Stimulated activated CD4-positive, alpha-beta T cell treated with anti-CD3 and anti-CD28 coated beads, Interleukin-4, amount 100 ng/mL, for 48 hours (primary cell): ENCODE results near the gene EIF4A3.

ENCODE experiments used
- DNase-seq, 2 donors: peaks; one replicate each; pipeline ENCODE4 v3.0.0-alpha.2; 2020; ENCODE audit warnings: low read depth in 2 of 2

The EIF4A3 gene

DNA sequence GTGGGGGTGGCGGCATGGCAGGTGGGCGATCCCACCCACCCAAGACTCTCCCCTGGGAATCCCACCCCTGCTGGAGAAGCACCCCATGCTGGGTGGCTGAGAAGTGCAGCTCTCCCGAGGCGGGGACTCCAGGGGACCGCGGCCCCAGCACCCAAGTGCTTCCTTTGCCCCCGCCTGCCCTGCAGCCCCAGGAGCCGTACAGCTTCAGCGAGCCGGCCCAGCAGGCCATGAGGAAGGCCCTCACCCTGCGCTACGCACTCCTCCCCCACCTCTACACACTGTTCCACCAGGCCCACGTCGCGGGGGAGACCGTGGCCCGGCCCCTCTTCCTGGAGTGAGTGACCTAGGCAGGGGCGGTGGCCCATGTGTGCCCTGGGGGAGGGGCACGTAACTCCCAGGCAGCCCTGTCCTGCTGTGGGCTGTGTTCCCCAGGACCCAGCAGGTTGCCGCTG is 33.9 kb downstream of the EIF4A3 start:
- no peak for DNase-seq

DNA sequence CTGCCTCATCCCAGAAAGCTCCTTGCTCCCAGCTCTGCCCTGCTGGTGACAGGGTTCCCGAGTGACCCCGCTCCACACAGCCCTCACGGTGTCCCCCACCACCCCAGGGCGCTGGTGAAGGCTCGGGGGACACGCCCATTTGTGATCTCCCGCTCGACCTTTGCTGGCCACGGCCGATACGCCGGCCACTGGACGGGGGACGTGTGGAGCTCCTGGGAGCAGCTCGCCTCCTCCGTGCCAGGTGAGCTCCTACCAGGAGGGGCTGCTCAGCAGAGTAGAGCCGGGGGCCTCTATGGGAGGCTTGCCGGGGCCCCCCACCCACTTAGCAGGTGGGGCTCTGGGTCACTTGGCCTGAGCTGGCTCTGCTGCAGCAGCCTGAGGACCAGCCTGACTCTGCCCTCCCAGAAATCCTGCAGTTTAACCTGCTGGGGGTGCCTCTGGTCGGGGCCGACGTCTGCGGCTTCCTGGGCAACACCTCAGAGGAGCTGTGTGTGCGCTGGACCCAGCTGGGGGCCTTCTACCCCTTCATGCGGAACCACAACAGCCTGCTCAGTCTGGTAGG is 34.4 kb downstream of the EIF4A3 start:
- no peak for DNase-seq

DNA sequence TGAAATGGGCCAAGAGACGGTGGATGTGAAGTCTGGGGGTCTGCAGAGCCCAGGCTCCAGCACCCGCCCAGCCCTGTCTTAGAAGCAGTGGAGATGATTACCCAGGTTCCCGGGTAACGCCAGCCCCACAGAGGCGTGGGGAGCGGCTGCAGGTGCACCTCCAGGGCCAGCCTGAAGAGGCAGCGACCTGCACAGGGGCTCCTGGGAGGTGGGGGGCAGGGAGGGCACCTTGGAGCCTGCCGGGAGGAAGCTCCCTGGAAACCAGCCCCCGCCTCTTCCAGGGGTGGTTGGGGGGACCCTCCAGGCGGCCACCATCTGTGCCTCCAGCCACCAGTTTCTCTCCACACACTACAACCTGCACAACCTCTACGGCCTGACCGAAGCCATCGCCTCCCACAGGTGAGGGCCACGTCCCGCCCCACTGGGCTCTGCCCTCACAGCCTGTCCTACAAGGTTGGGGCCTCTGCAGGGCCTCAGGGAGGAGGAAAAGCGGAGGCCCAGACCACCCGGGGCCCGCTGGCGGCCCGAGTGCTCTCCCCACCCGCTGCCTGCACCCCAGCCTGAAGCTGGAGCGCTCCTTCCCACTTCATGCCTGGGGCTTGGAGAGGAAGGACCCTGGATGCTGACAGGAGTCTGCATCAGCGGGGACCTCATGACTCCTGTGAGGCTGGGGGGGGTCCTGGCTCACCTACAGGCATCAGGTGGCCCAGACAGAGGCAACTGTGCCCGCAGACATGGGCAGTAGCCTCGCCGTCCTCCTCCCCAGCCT is 35.0 kb downstream of the EIF4A3 start:
- no peak for DNase-seq

DNA sequence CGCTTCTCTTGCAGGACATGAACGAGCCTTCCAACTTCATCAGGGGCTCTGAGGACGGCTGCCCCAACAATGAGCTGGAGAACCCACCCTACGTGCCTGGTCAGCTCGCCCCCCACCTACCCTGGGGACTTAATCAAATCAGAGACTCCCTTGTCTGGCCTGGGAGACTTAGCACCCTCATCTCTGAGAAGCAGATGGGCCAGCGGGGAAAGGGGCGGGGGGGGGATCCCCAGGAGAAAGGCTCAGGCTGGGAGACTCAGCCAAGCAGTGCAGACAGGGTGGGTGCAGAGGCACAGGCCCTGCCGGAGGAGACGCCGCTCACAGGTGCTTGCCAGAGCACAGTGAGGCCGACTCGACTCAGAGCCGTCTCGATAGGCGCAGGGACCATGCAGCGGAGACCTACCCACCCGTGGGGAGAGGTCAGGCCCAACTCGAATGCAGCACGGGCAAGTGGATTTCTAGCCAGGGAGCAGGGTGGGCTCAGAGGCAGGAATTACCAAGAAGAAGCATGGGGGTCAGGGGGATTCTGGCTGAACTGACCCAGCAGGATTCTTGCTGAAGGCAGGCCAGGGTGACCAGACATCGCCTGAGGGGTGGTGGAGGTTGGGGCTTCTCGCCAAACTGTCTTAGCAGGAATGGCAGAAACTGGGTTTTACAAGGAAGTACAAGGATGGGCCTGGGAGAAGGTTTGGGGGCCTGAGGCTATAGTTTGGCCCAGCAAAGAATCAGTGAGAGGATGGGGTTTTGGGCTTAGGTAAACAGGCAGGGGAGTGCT is 35.8 kb downstream of the EIF4A3 start:
- no peak for DNase-seq

DNA sequence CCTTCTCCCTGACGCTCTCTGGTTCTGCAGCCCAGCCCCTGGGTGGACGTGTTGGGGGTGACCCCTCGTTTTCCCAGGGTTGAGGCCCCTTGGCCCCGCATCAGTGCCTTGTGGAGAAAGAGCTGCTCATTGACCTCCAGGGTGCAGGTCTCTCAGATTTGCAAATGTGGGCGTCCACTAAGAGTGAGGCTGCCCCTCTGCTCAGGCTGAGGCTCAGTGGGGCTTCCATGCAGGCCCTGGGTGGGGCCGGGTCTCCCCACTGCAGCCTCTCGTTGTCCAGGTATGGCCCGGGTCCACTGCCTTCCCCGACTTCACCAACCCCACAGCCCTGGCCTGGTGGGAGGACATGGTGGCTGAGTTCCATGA is 36.5 kb downstream of the EIF4A3 start:
- DNase-seq: no peak

DNA sequence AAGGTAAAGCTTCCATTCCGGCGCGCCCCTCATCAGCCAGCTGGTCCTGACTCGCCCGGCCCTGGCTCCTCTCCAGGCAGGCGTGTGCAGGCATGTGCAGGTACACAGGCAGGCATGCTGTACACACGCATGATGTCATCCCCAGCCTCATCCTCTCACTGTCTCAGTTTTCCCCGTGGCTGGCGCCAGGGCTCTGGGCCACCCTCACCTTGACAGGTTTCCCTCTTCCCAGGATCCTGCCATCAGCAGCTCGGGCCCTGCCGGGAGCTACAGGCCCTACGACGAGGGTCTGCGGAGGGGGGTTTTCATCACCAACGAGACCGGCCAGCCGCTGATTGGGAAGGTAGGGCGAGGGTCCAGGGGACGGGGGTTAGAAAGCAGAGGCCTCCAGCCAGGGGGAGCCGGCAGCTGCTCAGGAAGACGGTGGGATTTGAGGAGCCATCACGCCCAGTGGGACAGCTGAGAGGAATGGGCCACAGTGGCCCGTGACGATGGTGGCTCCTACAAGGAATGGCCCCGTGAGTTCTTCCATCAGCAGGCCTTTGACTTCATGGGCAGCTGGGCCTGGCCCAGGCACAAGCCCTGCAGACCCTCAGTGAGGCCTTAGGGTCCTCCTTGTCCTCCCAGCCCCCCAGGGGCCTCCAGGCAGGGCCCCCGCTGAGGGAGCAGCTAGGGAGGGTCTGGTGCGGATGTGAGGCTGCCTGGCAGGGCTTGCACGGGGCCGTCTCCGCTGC is 37.0 kb downstream of the EIF4A3 start:
- DNase-seq: no peak

DNA sequence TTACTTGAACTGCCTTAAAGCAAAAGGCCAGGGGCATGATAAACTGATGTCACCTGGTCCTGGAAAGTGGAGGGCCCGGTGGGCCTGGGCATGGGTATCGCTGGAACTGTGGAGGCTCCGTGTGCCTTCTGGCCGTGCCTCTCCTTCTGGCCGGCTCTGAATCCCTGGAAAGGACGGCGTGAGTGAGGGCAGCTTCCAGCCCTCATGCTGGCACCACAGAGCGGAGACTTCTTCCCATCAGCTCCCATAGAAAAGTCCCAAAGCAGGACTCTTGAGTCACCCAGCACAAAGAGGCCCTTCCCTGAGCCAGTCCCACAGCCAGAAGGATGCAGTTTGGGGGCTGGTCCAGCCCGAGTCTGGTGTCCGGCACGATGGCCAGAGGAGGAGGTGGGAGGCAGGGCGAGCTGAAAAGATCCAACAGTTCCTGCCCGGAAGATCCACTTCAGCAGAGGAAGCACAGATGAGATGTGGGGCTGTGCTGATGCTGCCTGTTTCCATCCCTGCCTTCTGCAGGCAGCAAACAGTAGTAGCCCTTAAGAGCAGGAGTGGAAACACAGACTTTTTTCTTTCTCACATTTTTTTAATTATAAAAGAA is 37.8 kb downstream of the EIF4A3 start:
- no peak for DNase-seq

DNA sequence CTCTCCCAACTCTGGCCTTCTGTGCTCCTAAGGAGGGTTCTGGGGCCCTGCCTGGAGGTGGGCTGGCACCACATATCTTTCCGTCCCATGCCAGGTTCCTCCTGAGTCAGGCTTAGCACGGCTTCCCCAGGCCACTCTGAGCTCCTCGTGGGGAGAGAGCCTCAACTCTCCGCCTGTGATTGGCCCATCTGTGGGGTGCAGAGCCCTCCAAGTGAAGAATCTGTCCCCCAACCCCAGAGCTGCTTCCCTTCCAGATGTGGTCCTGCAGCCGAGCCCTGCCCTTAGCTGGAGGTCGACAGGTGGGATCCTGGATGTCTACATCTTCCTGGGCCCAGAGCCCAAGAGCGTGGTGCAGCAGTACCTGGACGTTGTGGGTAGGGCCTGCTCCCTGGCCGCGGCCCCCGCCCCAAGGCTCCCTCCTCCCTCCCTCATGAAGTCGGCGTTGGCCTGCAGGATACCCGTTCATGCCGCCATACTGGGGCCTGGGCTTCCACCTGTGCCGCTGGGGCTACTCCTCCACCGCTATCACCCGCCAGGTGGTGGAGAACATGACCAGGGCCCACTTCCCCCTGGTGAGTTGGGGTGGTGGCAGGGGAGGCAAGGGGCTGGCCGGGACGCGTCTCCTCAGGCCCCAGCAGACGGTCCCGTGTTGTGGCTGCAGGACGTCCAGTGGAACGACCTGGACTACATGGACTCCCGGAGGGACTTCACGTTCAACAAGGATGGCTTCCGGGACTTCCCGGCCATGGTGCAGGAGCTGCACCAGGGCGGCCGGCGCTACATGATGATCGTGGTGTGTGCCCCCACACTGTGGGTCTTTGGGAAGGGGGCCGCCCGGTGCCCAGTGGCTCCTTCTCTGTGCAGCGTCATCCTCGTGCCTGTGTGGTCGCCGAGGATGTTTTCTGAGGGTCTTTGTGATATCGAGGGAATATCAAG is 38.6 kb downstream of the EIF4A3 start:
- no peak for DNase-seq

DNA sequence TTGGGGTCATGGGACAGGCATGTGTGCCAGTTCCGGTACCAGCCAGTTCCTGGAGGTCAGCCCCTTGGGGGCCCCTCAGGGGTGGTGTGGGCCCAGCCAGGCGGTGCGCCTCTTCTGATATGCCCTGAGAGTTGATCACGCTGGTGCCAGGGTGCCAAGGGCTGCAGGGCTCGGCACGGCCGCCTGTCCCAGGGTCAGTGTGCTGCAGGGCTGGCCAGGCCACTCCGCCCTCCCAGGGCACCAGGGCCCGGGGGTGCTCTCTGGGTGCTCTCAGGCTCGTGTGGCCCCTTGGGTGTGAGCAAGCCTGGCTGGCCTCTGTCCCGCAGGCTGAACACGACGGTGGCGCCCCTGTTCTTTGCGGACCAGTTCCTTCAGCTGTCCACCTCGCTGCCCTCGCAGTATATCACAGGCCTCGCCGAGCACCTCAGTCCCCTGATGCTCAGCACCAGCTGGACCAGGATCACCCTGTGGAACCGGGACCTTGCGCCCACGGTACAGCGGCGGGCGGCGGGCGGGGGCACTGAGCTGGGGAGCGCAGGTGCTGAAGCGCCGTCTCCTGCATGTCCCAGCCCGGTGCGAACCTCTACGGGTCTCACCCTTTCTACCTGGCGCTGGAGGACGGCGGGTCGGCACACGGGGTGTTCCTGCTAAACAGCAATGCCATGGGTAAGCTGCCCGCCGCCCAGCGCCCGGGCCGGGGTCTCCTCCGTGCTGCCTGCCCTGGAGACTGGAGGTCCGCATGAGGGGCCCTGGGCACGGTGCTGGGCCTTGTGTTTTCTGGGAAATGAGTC is 39.5 kb downstream of the EIF4A3 start:
- DNase-seq: no peak

DNA sequence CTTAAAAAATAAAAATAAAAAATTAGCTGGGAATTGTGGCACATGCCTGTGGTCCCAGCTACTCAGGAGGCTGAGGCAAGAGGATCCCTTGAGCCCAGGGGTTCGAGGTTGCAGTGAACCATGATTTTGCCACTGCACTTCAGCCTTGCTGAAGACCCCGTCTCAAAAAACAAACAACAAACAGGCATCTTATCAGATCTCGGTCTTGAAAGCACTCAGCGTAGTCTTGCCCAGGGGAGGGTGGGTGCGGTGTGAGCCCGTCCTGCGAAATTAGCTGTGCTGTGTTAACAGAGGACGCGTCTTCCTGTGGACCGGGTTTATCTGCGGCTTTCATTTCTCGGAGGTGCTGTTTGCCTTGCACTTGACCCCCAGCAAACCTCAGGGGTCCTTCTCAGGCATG is 40.2 kb downstream of the EIF4A3 start:
- no peak for DNase-seq

DNA sequence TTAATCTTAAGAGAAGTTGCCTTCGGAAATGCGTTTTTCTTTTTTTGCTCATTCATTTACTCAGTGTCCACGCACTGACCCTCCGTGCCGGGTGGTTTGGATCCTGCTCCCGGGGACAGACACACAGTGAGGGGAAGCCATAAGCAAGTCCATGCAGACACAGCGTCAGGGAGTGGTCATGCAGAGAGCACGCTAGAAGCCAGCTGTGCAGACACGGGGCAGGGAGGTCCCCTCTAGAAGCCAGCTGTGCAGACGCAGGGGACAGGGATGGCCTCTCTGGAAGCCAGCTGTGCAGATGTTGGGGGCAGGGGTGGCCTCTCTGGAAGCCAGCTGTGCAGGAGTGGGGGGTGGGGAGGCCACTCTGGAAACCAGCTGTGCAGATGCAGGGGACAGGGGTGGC is 40.8 kb downstream of the EIF4A3 start:
- no peak for DNase-seq

DNA sequence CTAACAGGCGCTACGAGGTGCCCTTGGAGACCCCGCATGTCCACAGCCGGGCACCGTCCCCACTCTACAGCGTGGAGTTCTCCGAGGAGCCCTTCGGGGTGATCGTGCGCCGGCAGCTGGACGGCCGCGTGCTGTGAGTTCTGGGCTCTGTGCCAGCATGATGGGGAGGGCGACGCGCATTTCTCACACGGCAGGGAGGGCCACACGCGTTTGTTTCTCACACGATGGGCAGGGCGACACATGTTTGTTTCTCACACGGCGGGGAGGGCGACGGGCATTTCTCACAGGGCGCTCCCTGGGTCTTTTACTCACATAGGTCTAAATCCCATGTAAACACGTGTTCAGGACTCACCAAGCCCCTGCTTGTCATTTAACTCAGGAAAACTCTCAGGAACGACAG is 41.2 kb downstream of the EIF4A3 start:
- DNase-seq: no peak

DNA sequence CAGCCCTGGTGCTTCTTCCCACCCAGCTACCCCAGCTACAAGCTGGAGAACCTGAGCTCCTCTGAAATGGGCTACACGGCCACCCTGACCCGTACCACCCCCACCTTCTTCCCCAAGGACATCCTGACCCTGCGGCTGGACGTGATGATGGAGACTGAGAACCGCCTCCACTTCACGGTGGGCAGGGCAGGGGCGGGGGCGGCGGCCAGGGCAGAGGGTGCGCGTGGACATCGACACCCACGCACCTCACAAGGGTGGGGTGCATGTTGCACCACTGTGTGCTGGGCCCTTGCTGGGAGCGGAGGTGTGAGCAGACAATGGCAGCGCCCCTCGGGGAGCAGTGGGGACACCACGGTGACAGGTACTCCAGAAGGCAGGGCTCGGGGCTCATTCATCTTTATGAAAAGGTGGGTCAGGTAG is 42.0 kb downstream of the EIF4A3 start:
- no peak for DNase-seq

DNA sequence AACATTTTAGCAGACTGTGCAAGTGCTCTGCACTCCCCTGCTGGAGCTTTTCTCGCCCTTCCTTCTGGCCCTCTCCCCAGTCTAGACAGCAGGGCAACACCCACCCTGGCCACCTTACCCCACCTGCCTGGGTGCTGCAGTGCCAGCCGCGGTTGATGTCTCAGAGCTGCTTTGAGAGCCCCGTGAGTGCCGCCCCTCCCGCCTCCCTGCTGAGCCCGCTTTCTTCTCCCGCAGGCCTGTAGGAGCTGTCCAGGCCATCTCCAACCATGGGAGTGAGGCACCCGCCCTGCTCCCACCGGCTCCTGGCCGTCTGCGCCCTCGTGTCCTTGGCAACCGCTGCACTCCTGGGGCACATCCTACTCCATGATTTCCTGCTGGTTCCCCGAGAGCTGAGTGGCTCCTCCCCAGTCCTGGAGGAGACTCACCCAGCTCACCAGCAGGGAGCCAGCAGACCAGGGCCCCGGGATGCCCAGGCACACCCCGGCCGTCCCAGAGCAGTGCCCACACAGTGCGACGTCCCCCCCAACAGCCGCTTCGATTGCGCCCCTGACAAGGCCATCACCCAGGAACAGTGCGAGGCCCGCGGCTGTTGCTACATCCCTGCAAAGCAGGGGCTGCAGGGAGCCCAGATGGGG is 42.5 kb downstream of the EIF4A3 start:
- no peak for DNase-seq

DNA sequence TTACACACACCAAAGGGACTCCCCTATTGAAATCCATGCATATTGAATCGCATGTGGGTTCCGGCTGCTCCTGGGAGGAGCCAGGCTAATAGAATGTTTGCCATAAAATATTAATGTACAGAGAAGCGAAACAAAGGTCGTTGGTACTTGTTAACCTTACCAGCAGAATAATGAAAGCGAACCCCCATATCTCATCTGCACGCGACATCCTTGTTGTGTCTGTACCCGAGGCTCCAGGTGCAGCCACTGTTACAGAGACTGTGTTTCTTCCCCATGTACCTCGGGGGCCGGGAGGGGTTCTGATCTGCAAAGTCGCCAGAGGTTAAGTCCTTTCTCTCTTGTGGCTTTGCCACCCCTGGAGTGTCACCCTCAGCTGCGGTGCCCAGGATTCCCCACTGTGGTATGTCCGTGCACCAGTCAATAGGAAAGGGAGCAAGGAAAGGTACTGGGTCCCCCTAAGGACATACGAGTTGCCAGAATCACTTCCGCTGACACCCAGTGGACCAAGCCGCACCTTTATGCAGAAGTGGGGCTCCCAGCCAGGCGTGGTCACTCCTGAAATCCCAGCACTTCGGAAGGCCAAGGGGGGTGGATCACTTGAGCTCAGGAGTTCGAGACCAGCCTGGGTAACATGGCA is 43.4 kb downstream of the EIF4A3 start:
- no peak for DNase-seq

DNA sequence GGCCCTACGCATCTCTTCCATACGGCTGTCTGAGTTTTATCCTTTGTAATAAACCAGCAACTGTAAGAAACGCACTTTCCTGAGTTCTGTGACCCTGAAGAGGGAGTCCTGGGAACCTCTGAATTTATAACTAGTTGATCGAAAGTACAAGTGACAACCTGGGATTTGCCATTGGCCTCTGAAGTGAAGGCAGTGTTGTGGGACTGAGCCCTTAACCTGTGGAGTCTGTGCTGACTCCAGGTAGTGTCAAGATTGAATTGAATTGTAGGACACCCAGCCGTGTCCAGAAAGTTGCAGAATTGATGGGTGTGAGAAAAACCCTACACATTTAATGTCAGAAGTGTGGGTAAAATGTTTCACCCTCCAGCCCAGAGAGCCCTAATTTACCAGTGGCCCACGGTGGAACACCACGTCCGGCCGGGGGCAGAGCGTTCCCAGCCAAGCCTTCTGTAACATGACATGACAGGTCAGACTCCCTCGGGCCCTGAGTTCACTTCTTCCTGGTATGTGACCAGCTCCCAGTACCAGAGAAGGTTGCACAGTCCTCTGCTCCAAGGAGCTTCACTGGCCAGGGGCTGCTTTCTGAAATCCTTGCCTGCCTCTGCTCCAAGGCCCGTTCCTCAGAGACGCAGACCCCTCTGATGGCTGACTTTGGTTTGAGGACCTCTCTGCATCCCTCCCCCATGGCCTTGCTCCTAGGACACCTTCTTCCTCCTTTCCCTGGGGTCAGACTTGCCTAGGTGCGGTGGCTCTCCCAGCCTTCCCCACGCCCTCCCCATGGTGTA is 44.1 kb downstream of the EIF4A3 start:
- no peak for DNase-seq

DNA sequence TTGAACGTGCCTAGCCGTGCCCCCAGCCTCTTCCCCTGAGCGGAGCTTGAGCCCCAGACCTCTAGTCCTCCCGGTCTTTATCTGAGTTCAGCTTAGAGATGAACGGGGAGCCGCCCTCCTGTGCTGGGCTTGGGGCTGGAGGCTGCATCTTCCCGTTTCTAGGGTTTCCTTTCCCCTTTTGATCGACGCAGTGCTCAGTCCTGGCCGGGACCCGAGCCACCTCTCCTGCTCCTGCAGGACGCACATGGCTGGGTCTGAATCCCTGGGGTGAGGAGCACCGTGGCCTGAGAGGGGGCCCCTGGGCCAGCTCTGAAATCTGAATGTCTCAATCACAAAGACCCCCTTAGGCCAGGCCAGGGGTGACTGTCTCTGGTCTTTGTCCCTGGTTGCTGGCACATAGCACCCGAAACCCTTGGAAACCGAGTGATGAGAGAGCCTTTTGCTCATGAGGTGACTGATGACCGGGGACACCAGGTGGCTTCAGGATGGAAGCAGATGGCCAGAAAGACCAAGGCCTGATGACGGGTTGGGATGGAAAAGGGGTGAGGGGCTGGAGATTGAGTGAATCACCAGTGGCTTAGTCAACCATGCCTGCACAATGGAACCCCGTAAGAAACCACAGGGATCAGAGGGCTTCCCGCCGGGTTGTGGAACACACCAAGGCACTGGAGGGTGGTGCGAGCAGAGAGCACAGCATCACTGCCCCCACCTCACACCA is 44.8 kb downstream of the EIF4A3 start:
- DNase-seq: no peak
